Esophagus squamous epithelium (tissue), 5 donors: ENCODE results near the gene FGF8. TPM values are rescaled to one million over a fixed set of nuclear protein-coding genes. Genes with fewer than 3 reads are reported as not detected.
A peak's percentile ranks its signal among the peaks of the same experiment; 100 is the strongest.

Experiments used
- DNase-seq: peaks from one replicate; lab custom pipeline; 2025; lab: John Stamatoyannopoulos, UW
- H3K27ac ChIP-seq, 4 donors: fragments of 200-600 bp; sonication (generic); one replicate each; pipeline ENCODE4 v1.5.1; 2016 to 2019; ENCODE audit warnings: mild to moderate bottlenecking in 1 of 4
- H3K27me3 ChIP-seq, 4 donors: fragments of 200-600 bp; sonication (generic); 1 replicate in 3 of 4; 2 replicates in 1 of 4; pipeline versions ENCODE4 v1.5.1 to v1.6.0; 2017 to 2021; ENCODE audit warnings: antibody characterized with exemption in 1 of 4
- H3K36me3 ChIP-seq, 3 donors: fragments of 200-600 bp; sonication (generic); one replicate each; pipeline ENCODE4 v1.5.1; 2016 to 2019
- H3K4me1 ChIP-seq, 3 donors: fragments of 200-600 bp; sonication (generic); one replicate each; pipeline ENCODE4 v1.5.1; 2017 to 2019
- H3K4me3 ChIP-seq, 4 donors: fragments of 200-600 bp; sonication (generic); 1 replicate in 3 of 4; 2 replicates in 1 of 4; pipeline ENCODE4 v1.5.1; 2016 to 2019; ENCODE audit warnings: mild to moderate bottlenecking in 2 of 4, moderate library complexity in 1 of 4
- H3K9me3 ChIP-seq, 3 donors: fragments of 200-600 bp; sonication (generic); one replicate each; pipeline ENCODE4 v1.5.1; 2016 to 2019
- POLR2A ChIP-seq, 4 donors: fragments of 450-650 bp; IDR thresholded peaks; one replicate each; pipeline ENCODE4 v1.6.1; 2017; ENCODE audit warnings: antibody characterized with exemption in 4 of 4, mild to moderate bottlenecking in 4 of 4, moderate library complexity in 3 of 4
- WGBS, 2 donors: methylation state at CpG; one replicate each; pipeline ENCODE4 v1.1.5; 2018; 5-methylcytosine and 5-hydroxymethylcytosine counted together
- intact Hi-C: fragments of 100-400 bp; cut with DNase I; formaldehyde crosslinking; loops from one replicate; pipeline ENCODE4 v1.15.0; 2022
- total RNA-seq, 4 donors: library from RNA; depleted of rRNA; stranded (reverse); fragments of >200 nt; gene quantifications; one replicate each; pipeline ENCODE4 v1.1.0, GENCODE V29; 2016
- TF ChIP-seq, protein P1 (sequence below), 6 experiments: fragments of 450-650 bp in 4 of 6; fragments of 200-600 bp in 2 of 6; sonication (generic) in 2 of 6; IDR thresholded peaks; one replicate each; pipeline ENCODE4 v1.5.1; 2016 to 2019; ENCODE audit warnings: antibody characterized with exemption in 6 of 6, mild to moderate bottlenecking in 4 of 6, moderate library complexity in 4 of 6
- donor health status: DM: yes; HTN: yes; CAD: no.

The FGF8 gene
- total RNA-seq, 4 donors from 2014 or later, result not detected

DNA sequence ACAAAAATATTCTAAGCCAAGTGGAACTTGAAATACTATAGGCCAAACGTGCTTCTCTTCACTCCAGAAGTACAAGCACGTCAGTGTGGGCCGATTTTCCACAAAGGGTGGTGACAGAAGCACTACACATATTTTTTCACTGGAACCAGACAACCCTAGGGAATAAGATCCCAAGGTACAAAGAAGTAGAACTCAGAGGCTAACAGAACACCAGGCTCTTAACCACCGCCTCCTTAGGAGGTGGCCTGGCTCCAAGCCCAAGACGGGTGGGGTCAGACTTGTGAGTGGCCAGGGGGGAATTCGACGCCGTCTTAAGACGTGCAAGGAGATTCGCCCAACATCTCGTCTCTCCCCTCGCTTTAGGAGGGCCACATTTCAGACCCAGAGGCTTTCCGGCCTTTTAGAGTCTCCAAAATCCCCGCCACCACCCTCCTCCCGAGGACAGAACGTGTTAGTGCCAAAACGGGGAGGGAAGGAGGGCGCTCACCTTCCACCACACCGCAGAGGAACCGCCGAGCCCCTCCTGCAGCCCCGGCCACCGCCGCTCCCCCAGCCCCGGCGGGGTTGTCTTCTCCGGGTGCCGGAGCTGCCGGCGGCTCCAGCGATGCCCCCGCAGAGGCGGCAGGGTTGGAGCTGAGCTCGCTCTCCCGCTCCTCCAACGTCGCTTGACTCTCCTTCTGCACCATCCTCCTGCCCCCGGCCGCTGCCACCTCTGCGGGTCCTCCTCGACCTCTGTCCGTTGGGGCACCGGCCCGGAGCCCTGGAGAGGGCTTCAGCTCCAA, 41.6 kb upstream of the FGF8 start:
- intact Hi-C loops, result no loop called here
- peaks cover 0 to 8% (median 2%) of the 10 kb centered on the region in 3 donors for H3K36me3 ChIP-seq
- H3K4me1 ChIP-seq, result peaks cover 21 to 52% (median 34%) of the 10 kb centered on the region in 3 donors
- H3K27me3 ChIP-seq, result no peaks in the 10 kb centered on the region
- peak overlapping the region; percentile 93 to 98 (median 96) for H3K27ac ChIP-seq
- H3K4me3 ChIP-seq, result peak overlapping the region; percentile 82 to 99 (median 92)
- TF ChIP-seq, protein P1, sequence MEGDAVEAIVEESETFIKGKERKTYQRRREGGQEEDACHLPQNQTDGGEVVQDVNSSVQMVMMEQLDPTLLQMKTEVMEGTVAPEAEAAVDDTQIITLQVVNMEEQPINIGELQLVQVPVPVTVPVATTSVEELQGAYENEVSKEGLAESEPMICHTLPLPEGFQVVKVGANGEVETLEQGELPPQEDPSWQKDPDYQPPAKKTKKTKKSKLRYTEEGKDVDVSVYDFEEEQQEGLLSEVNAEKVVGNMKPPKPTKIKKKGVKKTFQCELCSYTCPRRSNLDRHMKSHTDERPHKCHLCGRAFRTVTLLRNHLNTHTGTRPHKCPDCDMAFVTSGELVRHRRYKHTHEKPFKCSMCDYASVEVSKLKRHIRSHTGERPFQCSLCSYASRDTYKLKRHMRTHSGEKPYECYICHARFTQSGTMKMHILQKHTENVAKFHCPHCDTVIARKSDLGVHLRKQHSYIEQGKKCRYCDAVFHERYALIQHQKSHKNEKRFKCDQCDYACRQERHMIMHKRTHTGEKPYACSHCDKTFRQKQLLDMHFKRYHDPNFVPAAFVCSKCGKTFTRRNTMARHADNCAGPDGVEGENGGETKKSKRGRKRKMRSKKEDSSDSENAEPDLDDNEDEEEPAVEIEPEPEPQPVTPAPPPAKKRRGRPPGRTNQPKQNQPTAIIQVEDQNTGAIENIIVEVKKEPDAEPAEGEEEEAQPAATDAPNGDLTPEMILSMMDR (IDR thresholded peaks at IDR 0.05), result no peak
- peak in 3 of 4 donors; percentile 4 to 64 (median 54) for TF ChIP-seq POLR2A (IDR thresholded peaks at IDR 0.05)
- H3K9me3 ChIP-seq, result no peaks in the 10 kb centered on the region
- DNase-seq, result peak; percentile 37
- 0 to 1% methylated on average over 13 to 22 of the region's 44 CpGs for WGBS, 2 donors

DNA sequence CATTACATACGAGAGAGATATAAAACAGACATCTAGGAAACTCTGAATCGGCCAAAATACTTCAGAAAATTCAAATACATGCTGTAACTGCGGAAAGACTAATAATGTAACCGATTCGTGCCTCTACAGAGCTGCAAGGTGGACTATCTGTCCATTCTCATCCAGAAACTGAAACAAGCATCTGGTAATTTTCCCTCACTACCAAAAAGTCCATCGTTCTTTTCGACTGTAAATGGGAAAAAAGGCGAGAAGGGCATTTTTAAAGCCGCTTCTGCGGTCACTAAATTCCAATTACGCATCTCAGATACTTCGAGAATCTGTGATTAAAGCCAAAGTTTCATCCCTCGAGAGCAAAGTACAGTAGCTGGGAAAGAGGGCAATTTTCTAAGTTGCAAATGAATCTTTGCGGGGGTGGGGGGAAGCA, 41.0 kb upstream of the FGF8 start:
- Histone ChIP-seq H3K36me3 (peaks cover 0 to 14% (median 7%) of the 10 kb centered on the region in 3 donors), H3K4me1 (peaks cover 21 to 58% (median 40%) of the 10 kb centered on the region in 3 donors), H3K9me3 (no peaks in the 10 kb centered on the region), H3K27me3 (no peaks in the 10 kb centered on the region), H3K27ac (peak overlapping the region; percentile 93 to 98 (median 96)), H3K4me3 (peak overlapping the region; percentile 82 to 99 (median 92))
- no peak for DNase-seq
- no peak for TF ChIP-seq POLR2A (IDR thresholded peaks at IDR 0.05)
- TF ChIP-seq, protein P1 (IDR thresholded peaks at IDR 0.05), result no peak
- 0 to 1% methylated on average over 14 of the region's 14 CpGs for whole genome bisulfite sequencing, 2 donors
- intact Hi-C loops, result no loop called here

DNA sequence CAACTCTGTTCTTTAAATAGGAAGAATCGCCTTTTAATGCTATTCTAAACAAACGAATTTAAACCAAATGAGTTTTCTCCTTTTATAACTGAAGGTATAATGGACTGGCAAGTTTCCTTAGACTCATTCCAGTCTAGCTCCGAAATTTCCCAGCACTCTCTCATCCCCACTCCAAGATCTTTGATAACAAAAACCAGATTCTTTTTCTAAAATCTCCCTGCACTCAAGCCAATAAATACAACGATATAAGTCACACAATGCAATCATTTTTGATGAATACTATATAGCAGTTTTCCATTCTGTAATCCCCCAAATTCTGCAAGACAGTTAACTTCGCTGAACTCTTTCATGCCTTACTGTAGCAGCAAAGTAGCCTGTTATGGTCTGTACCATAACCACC, 40.5 kb upstream of the FGF8 start:
- 0% methylated on average over 5 of the region's 5 CpGs for WGBS, 2 donors
- H3K27ac ChIP-seq, result peak overlapping the region in 3 of 4 donors; percentile 41 to 98 (median 95)
- peak overlapping the region; percentile 82 to 99 (median 92) for H3K4me3 ChIP-seq
- no peak for DNase-seq
- peaks cover 0 to 20% (median 9%) of the 10 kb centered on the region in 3 donors for H3K36me3 ChIP-seq
- no peaks in the 10 kb centered on the region for H3K27me3 ChIP-seq
- intact Hi-C loops, result no loop called here
- TF ChIP-seq, protein P1 (IDR thresholded peaks at IDR 0.05), result no peak
- TF ChIP-seq POLR2A (IDR thresholded peaks at IDR 0.05), result no peak
- peaks cover 21 to 64% (median 40%) of the 10 kb centered on the region in 3 donors for H3K4me1 ChIP-seq
- no peaks in the 10 kb centered on the region for H3K9me3 ChIP-seq

DNA sequence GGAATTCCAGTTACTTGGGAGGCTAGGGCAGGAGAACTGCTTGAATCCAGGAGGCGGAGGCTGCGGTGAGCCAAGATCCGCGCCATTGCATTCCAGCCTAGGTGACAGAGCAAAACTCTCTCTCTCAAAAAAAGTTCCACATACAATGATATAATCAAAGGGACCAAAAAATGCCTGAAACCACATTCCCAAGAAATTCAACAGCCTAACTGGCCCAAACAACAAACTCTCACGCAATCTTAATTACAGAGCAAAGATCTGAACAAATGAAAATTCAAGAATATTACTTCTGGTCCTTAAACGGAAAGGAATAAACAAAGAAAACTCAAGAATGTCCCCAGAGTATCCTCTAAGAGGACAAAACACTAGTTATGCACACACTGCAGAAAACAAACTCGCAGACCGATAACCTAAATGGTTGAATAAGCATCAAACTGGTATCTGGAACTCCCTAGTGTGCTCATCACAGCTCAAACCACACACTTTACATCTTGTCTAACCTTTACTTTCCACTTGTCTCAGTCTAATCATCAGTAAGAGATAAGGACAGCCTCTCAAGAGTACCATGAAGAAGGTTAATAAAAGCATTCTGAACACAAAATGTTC, 38.7 kb upstream of the FGF8 start:
- H3K36me3 ChIP-seq, result peaks cover 0 to 38% (median 19%) of the 10 kb centered on the region in 3 donors
- H3K27ac ChIP-seq, result no peak overlapping the region
- H3K9me3 ChIP-seq, result no peaks in the 10 kb centered on the region
- H3K4me3 ChIP-seq, result peak overlapping the region in 3 of 4 donors; percentile 82 to 99 (median 87)
- peaks cover 20 to 66% (median 37%) of the 10 kb centered on the region in 3 donors for H3K4me1 ChIP-seq
- H3K27me3 ChIP-seq, result no peaks in the 10 kb centered on the region
- no peak for DNase-seq
- TF ChIP-seq, protein P1 (IDR thresholded peaks at IDR 0.05), result no peak
- no peak for TF ChIP-seq POLR2A (IDR thresholded peaks at IDR 0.05)
- 72 to 74% methylated on average over 8 of the region's 8 CpGs for WGBS, 2 donors
- intact Hi-C loops, result no loop called here

DNA sequence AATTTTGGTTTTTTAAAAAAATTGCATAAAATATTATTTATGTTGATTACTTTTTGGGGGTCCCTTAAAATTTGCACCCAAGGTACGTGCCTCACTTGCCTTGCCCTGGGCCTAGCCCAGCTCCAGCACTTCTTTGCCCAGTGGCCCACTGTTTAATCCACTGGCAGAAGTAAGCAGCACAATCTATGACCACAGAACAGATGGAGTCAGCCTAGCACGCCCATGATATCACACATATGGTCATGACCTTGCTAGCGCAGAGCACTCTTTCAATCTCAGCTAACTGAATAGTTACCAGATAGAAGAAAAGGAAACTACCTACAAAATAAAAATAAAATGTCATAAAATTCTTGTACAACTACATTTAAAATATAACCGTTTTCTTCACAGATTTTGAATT, 36.7 kb upstream of the FGF8 start:
- H3K4me3 ChIP-seq, result no peak overlapping the region
- intact Hi-C loops, result no loop called here
- H3K9me3 ChIP-seq, result no peaks in the 10 kb centered on the region
- no peak overlapping the region for H3K27ac ChIP-seq
- 82 to 88% methylated on average over 4 of the region's 4 CpGs for WGBS, 2 donors
- DNase-seq, result no peak
- no peaks in the 10 kb centered on the region for H3K27me3 ChIP-seq
- H3K36me3 ChIP-seq, result peaks cover 0 to 57% (median 38%) of the 10 kb centered on the region in 3 donors
- peaks cover 11 to 57% (median 30%) of the 10 kb centered on the region in 3 donors for H3K4me1 ChIP-seq
- TF ChIP-seq POLR2A (IDR thresholded peaks at IDR 0.05), result no peak
- TF ChIP-seq, protein P1 (IDR thresholded peaks at IDR 0.05), result no peak
